ENCODE data around the gene NFIC. TPM values are rescaled to one million over a fixed set of nuclear protein-coding genes. Genes with fewer than 3 reads are reported as not detected.
"Not testable (repeated sequence)": the region's sequence is repeated elsewhere in the genome, so short reads cannot be mapped to it uniquely, and the experiment has no call there.

Gene NFIC
- total RNA-seq, 1 experiment from 2014 or later = 5.8 TPM

GRCh38 chr19:3366753-3367627, 607 bp downstream of the NFIC start:
- in situ Hi-C loops (cut with HindIII; ENCODE audit: low pct_unique_long_range_greater_than_20kb, low sequenced_read_pairs) = no loop called here
- no peak for DNase-seq (ENCODE audit: low read depth, low spot score)

- DNase-seq (ENCODE audit: low read depth, low spot score) = no peak
- in situ Hi-C loops (cut with HindIII; ENCODE audit: low pct_unique_long_range_greater_than_20kb, low sequenced_read_pairs) = no loop called here
These were observed 1.5 kb downstream of the NFIC start for GRCh38 chr19:3367628-3368440.

GRCh38 chr19:3368441-3368795, 2.0 kb downstream of the NFIC start:
- no peak for DNase-seq (ENCODE audit: low read depth, low spot score)
- in situ Hi-C loops (cut with HindIII; ENCODE audit: low pct_unique_long_range_greater_than_20kb, low sequenced_read_pairs) = no loop called here

GRCh38 chr19:3368848-3369336, 2.5 kb downstream of the NFIC start:
- in situ Hi-C loops (cut with HindIII; ENCODE audit: low pct_unique_long_range_greater_than_20kb, low sequenced_read_pairs) = no loop called here
- DNase-seq (ENCODE audit: low read depth, low spot score) = no peak

GRCh38 chr19:3369337-3370213, 3.2 kb downstream of the NFIC start:
- in situ Hi-C loops (cut with HindIII; ENCODE audit: low pct_unique_long_range_greater_than_20kb, low sequenced_read_pairs) = no loop called here
- no peak for DNase-seq (ENCODE audit: low read depth, low spot score)

- DNase-seq (ENCODE audit: low read depth, low spot score) = no peak
- in situ Hi-C loops (cut with HindIII; ENCODE audit: low pct_unique_long_range_greater_than_20kb, low sequenced_read_pairs) = no loop called here
These were observed 3.9 kb downstream of the NFIC start for GRCh38 chr19:3370214-3370720.

GRCh38 chr19:3370728-3371591, 4.6 kb downstream of the NFIC start:
- in situ Hi-C loops (cut with HindIII; ENCODE audit: low pct_unique_long_range_greater_than_20kb, low sequenced_read_pairs) = no loop called here
- DNase-seq (ENCODE audit: low read depth, low spot score) = no peak

- DNase-seq (ENCODE audit: low read depth, low spot score) = no peak
- in situ Hi-C loops (cut with HindIII; ENCODE audit: low pct_unique_long_range_greater_than_20kb, low sequenced_read_pairs) = no loop called here
These were observed 6.0 kb downstream of the NFIC start for GRCh38 chr19:3372413-3372812.

- DNase-seq (ENCODE audit: low read depth, low spot score) = no peak
- in situ Hi-C loops (cut with HindIII; ENCODE audit: low pct_unique_long_range_greater_than_20kb, low sequenced_read_pairs) = no loop called here
These were observed 7.6 kb downstream of the NFIC start for GRCh38 chr19:3373971-3374368.

GRCh38 chr19:3374369-3375112, 8.2 kb downstream of the NFIC start:
- in situ Hi-C loops (cut with HindIII; ENCODE audit: low pct_unique_long_range_greater_than_20kb, low sequenced_read_pairs) = no loop called here
- DNase-seq (ENCODE audit: low read depth, low spot score) = no peak

- no peak for DNase-seq (ENCODE audit: low read depth, low spot score)
- in situ Hi-C loops (cut with HindIII; ENCODE audit: low pct_unique_long_range_greater_than_20kb, low sequenced_read_pairs) = no loop called here
These were observed 9.1 kb downstream of the NFIC start for GRCh38 chr19:3375221-3376090.

GRCh38 chr19:3376091-3376455, 9.7 kb downstream of the NFIC start:
- in situ Hi-C loops (cut with HindIII; ENCODE audit: low pct_unique_long_range_greater_than_20kb, low sequenced_read_pairs); DNase-seq (ENCODE audit: low read depth, low spot score): not testable (repeated sequence)

GRCh38 chr19:3378352-3379150, 12.2 kb downstream of the NFIC start:
- no peak for DNase-seq (ENCODE audit: low read depth, low spot score)
- in situ Hi-C loops (cut with HindIII; ENCODE audit: low pct_unique_long_range_greater_than_20kb, low sequenced_read_pairs) = no loop called here

GRCh38 chr19:3380829-3381228, 14.4 kb downstream of the NFIC start:
- in situ Hi-C loops (cut with HindIII; ENCODE audit: low pct_unique_long_range_greater_than_20kb, low sequenced_read_pairs) = no loop called here
- DNase-seq (ENCODE audit: low read depth, low spot score) = no peak

Data from SK-MEL-5 (cell line).